Fibroblast of lung (primary cell): Measurements from ENCODE around the gene ZFP64. TPM values are rescaled to one million over a fixed set of nuclear protein-coding genes. Genes with fewer than 3 reads are reported as not detected.

Experiments
- DNase-seq, 2 donors: peaks; one replicate each; pipeline versions ENCODE4 v3.0.0 to v3.0.0-alpha.2; 2010; ENCODE audit warnings: low read depth in 2 of 2
- H2AFZ ChIP-seq: 2 replicates; pipeline ENCODE4 v1.5.1; 2012; ENCODE audit warnings: low read length, control low read depth, inconsistent platforms
- H3K27ac ChIP-seq: 2 replicates; pipeline ENCODE4 v1.5.1; 2011; ENCODE audit warnings: low read length, control low read depth; ENCODE audit not compliant: insufficient read depth
- H3K27me3 ChIP-seq: 2 replicates; pipeline ENCODE4 v1.5.1; 2011; ENCODE audit warnings: mild to moderate bottlenecking, low read length; ENCODE audit not compliant: control insufficient read depth, insufficient read depth
- H3K36me3 ChIP-seq: 2 replicates; pipeline ENCODE4 v1.5.1; 2011; ENCODE audit warnings: low read length; ENCODE audit not compliant: control insufficient read depth, insufficient read depth
- H3K4me1 ChIP-seq: 2 replicates; pipeline ENCODE4 v1.5.1; 2011; ENCODE audit warnings: low read length; ENCODE audit not compliant: control insufficient read depth, insufficient read depth; ENCODE audit errors: extremely low read depth
- H3K4me2 ChIP-seq: 2 replicates; pipeline ENCODE4 v1.5.1; 2011; ENCODE audit warnings: low read length, control low read depth; ENCODE audit not compliant: insufficient read depth; ENCODE audit errors: extremely low read depth
- H3K4me3 ChIP-seq, 4 experiments: fragments of 200-600 bp in 1 of 4; sonication (generic) in 1 of 4; replicated peaks in 1 of 4; 2 replicates each; pipeline ENCODE4 v1.5.1; 2011 to 2016; ENCODE audit warnings: low read length in 4 of 4, low read depth in 3 of 4, mild to moderate bottlenecking in 3 of 4, control low read depth in 2 of 4, inconsistent platforms in 1 of 4, mixed read lengths in 1 of 4; ENCODE audit not compliant: insufficient read depth in 1 of 4; ENCODE audit errors: control extremely low read depth in 1 of 4
- H3K79me2 ChIP-seq: 2 replicates; pipeline ENCODE4 v1.5.1; 2012; ENCODE audit warnings: mild to moderate bottlenecking, low read length, inconsistent platforms; ENCODE audit not compliant: control insufficient read depth, insufficient read depth
- H3K9ac ChIP-seq: 2 replicates; pipeline ENCODE4 v1.5.1; 2011; ENCODE audit warnings: mild to moderate bottlenecking, low read length, control low read depth; ENCODE audit not compliant: insufficient read depth
- H3K9me3 ChIP-seq: 2 replicates; pipeline ENCODE4 v1.5.1; 2012; ENCODE audit warnings: low read depth, low read length; ENCODE audit not compliant: control insufficient read depth, insufficient read depth
- H4K20me1 ChIP-seq: 2 replicates; pipeline ENCODE4 v1.5.1; 2011; ENCODE audit warnings: low read length; ENCODE audit not compliant: control insufficient read depth, insufficient read depth; ENCODE audit errors: extremely low read depth
- EZH2 ChIP-seq: IDR thresholded peaks from 2 replicates; pipeline ENCODE4 v1.5.1; 2012; ENCODE audit warnings: low read length, control low read depth, mild to moderate bottlenecking; ENCODE audit errors: missing control alignments
- polyA plus RNA-seq, 2 donors: library from polyadenylated mRNA; depleted of rRNA in 1 of 2; stranded (reverse) in 1 of 2; unstranded in 1 of 2; fragments of >200 nt; gene quantifications; 2 replicates each; pipeline ENCODE4 v1.2.1, GENCODE V29; 2011 to 2012; ENCODE audit warnings: missing spikeins in 1 of 2
- total RNA-seq: library from RNA; depleted of rRNA; stranded (reverse); fragments of >200 nt; gene quantifications from 2 replicates; pipeline ENCODE4 v1.2.1, GENCODE V29; 2014
- TF ChIP-seq, protein P1 (sequence below), 2 donors: IDR thresholded peaks in 1 of 2; conservative IDR thresholded peaks in 1 of 2; 1 replicate in 1 of 2; 2 replicates in 1 of 2; pipeline ENCODE4 v1.5.1; 2011 to 2012; ENCODE audit warnings: low read length in 2 of 2, control low read depth in 1 of 2, inconsistent platforms in 1 of 2, low read depth in 1 of 2, mild to moderate bottlenecking in 1 of 2

Gene ZFP64
- total and polyA plus RNA-seq, 2 donors (not counting 1 experiment from before 2014, with no cell fraction given), result 14.7 to 15.0 TPM

DNA sequence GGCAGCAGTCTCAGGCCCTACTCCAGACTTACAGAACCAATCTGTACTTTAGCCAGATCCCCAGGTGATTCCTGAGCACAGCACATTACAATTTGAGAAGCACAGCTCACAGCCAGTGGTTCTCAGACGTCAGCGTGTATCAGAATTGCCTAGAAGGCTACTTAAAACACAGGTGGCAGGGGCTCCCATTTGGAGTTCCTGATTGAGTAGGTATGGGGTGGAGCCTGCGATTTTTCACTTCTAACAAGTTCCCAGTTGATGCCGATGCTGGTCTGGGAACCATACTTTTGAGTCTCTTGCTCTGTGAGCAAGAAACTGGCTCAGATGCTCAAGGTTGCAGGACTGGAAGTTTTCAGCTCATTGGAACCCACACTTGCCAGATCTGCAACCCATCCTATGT lies 89.5 kb downstream of the ZFP64 start:
- no peak overlapping the region for H2AFZ ChIP-seq
- H3K4me2 ChIP-seq, result no peak overlapping the region
- H3K4me1 ChIP-seq, result no peaks in the 10 kb centered on the region
- no peaks in the 10 kb centered on the region for H3K79me2 ChIP-seq
- no peak overlapping the region for H3K9ac ChIP-seq
- H3K4me3 ChIP-seq, result no peak overlapping the region
- TF ChIP-seq, protein P1, sequence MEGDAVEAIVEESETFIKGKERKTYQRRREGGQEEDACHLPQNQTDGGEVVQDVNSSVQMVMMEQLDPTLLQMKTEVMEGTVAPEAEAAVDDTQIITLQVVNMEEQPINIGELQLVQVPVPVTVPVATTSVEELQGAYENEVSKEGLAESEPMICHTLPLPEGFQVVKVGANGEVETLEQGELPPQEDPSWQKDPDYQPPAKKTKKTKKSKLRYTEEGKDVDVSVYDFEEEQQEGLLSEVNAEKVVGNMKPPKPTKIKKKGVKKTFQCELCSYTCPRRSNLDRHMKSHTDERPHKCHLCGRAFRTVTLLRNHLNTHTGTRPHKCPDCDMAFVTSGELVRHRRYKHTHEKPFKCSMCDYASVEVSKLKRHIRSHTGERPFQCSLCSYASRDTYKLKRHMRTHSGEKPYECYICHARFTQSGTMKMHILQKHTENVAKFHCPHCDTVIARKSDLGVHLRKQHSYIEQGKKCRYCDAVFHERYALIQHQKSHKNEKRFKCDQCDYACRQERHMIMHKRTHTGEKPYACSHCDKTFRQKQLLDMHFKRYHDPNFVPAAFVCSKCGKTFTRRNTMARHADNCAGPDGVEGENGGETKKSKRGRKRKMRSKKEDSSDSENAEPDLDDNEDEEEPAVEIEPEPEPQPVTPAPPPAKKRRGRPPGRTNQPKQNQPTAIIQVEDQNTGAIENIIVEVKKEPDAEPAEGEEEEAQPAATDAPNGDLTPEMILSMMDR (conservative IDR thresholded peaks at IDR 0.05 in 1 of 2, IDR thresholded peaks at IDR 0.05 in 1 of 2; ENCODE audit: low read depth in 1 of 2, low read length in 2 of 2), result no peak
- TF ChIP-seq EZH2, result no peak
- no peak for DNase-seq
- no peaks in the 10 kb centered on the region for H4K20me1 ChIP-seq
- H3K9me3 ChIP-seq, result no peaks in the 10 kb centered on the region
- no peak overlapping the region for H3K27ac ChIP-seq
- no peaks in the 10 kb centered on the region for H3K27me3 ChIP-seq
- no peaks in the 10 kb centered on the region for H3K36me3 ChIP-seq
